C4-2B (cell line): Measurements from ENCODE around the gene SLC16A14.

Experiments
- H3K27ac ChIP-seq: fragments of 450-650 bp; 2 replicates; pipeline ENCODE4 v1.5.1; 2017
- ZFX ChIP-seq: fragments of 450-650 bp; IDR thresholded peaks from 2 replicates; pipeline ENCODE4 v1.6.1; 2017
- TF ChIP-seq, protein P1 (sequence below): fragments of 450-650 bp; conservative IDR thresholded peaks from 2 replicates; pipeline ENCODE4 v1.5.1; 2017; ENCODE audit warnings: mild to moderate bottlenecking

Gene SLC16A14

DNA sequence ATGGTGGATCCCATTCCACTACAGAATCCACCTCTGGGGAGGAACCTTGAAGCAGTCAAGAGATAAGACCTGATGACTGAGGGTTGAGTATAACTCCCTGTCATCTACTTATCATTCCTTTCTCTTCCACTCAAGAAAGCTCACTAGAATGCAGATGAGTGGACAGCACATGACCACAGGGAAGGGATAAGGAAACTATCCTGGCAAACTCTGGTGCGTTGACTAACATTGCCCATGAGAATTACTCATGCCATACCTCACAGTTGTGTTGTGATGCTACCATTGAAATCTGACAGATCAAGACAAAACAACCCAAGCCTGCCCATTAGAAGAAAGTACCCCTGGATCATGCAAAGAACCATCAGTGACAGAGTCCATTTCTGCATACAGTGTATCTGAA, 26.5 kb downstream of the SLC16A14 start:
- no peak overlapping the region for H3K27ac ChIP-seq
- TF ChIP-seq, protein P1, sequence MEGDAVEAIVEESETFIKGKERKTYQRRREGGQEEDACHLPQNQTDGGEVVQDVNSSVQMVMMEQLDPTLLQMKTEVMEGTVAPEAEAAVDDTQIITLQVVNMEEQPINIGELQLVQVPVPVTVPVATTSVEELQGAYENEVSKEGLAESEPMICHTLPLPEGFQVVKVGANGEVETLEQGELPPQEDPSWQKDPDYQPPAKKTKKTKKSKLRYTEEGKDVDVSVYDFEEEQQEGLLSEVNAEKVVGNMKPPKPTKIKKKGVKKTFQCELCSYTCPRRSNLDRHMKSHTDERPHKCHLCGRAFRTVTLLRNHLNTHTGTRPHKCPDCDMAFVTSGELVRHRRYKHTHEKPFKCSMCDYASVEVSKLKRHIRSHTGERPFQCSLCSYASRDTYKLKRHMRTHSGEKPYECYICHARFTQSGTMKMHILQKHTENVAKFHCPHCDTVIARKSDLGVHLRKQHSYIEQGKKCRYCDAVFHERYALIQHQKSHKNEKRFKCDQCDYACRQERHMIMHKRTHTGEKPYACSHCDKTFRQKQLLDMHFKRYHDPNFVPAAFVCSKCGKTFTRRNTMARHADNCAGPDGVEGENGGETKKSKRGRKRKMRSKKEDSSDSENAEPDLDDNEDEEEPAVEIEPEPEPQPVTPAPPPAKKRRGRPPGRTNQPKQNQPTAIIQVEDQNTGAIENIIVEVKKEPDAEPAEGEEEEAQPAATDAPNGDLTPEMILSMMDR = no peak
- no peak for TF ChIP-seq ZFX

- H3K27ac ChIP-seq = no peak overlapping the region
- TF ChIP-seq, protein P1 = no peak
- no peak for TF ChIP-seq ZFX
These were observed 45.4 kb downstream of the SLC16A14 start for GRCh38 chr2:230023313-230023712.

DNA sequence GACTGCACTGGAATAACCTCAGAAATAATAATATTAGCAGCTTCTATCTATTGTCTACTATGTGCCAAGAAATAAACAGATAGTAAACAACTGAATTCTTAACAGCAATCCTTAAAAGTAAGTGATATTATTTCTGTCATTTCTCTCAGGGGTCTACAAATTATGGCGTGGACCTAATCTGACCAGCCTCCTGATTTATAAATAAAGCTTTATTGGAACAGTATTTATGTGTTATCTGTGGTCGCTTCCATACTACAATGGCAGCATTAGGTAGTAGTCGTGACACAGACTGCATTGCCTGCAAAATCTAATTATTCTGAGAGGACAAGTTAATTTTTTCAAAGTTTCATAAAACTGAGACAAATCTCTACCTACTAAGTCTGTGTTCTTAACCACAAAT, 49.0 kb downstream of the SLC16A14 start:
- no peak overlapping the region for H3K27ac ChIP-seq
- TF ChIP-seq, protein P1 = no peak
- TF ChIP-seq ZFX = no peak

- no peak overlapping the region for H3K27ac ChIP-seq
- TF ChIP-seq ZFX = no peak
- TF ChIP-seq, protein P1 = no peak
These were observed 50.6 kb downstream of the SLC16A14 start for GRCh38 chr2:230018153-230018552.

DNA sequence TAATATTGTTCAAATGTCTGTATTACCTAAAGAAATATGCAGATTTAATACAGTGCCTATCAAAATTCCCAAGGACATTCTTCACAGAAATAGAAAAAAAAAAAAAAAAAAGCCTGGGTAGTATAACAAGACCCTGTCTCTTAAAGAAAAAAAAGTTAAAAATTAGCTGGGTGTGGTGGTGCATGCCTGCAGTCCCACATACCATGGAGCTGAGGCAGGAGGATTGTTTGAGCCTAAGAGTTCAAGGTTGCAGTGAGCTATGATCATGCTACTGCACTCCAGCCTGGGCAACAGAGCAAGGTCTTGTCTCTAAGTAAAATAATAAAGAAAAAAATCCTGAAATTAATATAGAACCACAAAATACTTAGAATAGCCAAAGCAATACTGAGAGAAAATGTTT, 51.9 kb downstream of the SLC16A14 start:
- no peak overlapping the region for H3K27ac ChIP-seq
- TF ChIP-seq, protein P1 = no peak
- TF ChIP-seq ZFX = no peak

DNA sequence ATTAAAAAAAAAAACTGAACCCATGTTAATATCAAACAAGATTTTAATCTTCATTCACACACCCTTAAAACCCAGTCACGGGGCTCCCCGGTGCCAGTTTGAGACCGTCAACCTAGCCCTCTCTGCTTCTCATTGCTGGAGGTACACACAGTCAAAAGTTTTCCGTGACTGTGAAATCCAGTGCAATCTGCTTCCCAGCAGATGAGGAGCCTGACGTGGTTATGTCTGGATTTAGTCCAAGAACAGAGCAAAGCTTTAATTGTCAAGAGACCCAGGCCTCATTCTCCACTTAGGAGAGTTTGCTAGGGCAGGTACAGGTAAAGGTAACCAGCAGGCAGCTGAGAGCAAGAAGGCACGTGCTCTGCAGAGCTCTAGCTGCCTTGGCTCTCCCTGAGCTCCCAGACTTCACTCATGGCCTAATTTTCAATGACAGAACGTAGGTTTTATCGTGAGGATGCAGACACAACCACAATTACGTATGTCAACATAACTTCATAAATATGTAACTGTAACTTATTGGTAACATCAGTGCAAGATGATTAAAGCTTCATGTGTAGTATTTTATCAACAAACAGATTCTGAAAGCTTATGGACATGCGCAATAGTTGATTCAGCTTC, 56.3 kb downstream of the SLC16A14 start:
- TF ChIP-seq, protein P1 = no peak
- H3K27ac ChIP-seq = no peak overlapping the region

DNA sequence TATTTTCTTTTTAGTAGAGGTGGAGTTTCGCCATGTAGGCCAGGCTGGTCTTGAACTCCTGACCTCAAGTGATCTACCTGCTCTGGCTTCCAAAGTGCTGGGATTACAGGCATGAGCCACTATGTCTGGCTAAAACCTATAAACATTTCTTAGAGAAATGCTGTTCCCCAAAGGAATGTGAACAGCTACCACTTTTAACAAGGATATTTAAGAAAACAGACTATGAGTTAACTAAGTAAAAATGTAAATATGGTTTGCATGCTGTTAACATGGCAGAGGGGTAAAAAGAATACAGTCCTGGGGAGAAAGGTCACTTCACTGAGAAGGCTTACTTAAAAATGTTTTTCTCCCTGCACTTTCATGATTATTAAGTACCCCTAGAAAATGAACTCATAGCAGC, 57.1 kb downstream of the SLC16A14 start:
- no peak overlapping the region for H3K27ac ChIP-seq

More for the DNA sequence above, 57.1 kb downstream of the SLC16A14 start:
- TF ChIP-seq, protein P1 = no peak
- TF ChIP-seq ZFX = no peak
